Upper lobe of left lung (tissue), 4 donors: ENCODE results near the gene ABHD12.

ENCODE experiments used
- EP300 ChIP-seq, 4 donors: sonication (generic); formaldehyde crosslinking; IDR thresholded peaks; one replicate each; pipeline ENCODE4 v1.5.1; 2017; ENCODE audit warnings: antibody characterized with exemption in 4 of 4, control low read depth in 2 of 4
- POLR2A ChIP-seq, 4 donors: fragments of 450-650 bp; IDR thresholded peaks; one replicate each; pipeline ENCODE4 v1.5.1; 2016 to 2017; ENCODE audit warnings: antibody characterized with exemption in 4 of 4, mild to moderate bottlenecking in 2 of 4
- POLR2AphosphoS5 ChIP-seq, 2 donors: sonication (generic); formaldehyde crosslinking; IDR thresholded peaks; one replicate each; pipeline ENCODE4 v1.5.1; 2017; ENCODE audit warnings: antibody characterized with exemption in 2 of 2
- TF ChIP-seq, protein P1 (sequence below), 6 experiments: fragments of 450-650 bp in 4 of 6; fragments of 200-600 bp in 2 of 6; sonication (generic) in 2 of 6; IDR thresholded peaks; one replicate each; pipeline ENCODE4 v1.5.1; 2016 to 2019; ENCODE audit warnings: antibody characterized with exemption in 6 of 6

DNA sequence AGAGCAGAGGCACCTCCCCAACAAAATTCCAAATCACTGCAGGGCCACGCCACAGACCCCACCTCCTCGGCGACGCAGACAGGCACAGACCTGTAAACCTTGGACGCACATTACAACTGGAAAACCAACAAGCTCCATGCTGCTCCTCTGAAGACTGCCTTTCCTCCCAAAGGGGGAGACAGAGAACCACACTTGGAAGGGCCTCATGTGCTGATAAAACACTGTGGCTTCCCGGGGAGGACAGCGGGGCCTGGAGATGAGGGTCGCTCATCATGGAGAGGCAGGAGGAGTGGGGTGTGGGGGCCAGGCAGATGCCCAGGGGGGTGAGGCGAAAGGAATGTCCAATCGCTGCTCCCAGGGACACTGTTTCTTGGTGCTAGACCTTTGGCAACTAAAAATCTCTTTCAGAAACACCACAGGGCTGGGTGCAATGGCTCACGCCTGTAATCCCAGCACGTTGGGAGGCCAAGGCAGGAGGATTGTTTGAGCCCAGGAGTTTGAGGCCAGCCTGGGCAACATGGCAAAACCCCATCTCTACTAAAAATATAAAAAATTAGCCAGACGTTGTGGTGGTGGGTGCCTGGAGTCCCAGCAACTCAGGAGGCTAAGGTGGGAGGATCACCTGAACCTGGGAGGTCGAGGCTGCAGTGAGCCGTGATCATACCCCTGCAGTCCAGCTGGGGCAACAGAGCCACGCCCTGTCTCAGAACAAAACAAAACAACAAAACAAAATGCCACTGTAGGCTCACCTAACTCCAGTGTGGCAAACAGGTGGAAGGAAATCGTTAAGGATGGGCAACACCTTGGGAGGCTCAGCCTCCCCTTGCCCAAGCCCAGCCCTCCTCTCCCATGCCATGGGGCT lies 53.8 kb downstream of the ABHD12 start:
- TF ChIP-seq POLR2A (IDR thresholded peaks at IDR 0.05) = no peak
- TF ChIP-seq, protein P1, sequence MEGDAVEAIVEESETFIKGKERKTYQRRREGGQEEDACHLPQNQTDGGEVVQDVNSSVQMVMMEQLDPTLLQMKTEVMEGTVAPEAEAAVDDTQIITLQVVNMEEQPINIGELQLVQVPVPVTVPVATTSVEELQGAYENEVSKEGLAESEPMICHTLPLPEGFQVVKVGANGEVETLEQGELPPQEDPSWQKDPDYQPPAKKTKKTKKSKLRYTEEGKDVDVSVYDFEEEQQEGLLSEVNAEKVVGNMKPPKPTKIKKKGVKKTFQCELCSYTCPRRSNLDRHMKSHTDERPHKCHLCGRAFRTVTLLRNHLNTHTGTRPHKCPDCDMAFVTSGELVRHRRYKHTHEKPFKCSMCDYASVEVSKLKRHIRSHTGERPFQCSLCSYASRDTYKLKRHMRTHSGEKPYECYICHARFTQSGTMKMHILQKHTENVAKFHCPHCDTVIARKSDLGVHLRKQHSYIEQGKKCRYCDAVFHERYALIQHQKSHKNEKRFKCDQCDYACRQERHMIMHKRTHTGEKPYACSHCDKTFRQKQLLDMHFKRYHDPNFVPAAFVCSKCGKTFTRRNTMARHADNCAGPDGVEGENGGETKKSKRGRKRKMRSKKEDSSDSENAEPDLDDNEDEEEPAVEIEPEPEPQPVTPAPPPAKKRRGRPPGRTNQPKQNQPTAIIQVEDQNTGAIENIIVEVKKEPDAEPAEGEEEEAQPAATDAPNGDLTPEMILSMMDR (IDR thresholded peaks at IDR 0.05) = peak in 2 of 6 experiments; percentile 11 to 17
- TF ChIP-seq EP300 (IDR thresholded peaks at IDR 0.05) = no peak
- TF ChIP-seq POLR2AphosphoS5 (IDR thresholded peaks at IDR 0.05) = no peak
